Measurements from ENCODE around the gene ASB15. TPM values are rescaled to one million over a fixed set of nuclear protein-coding genes. Genes with fewer than 3 reads are reported as not detected.

ASB15 gene
- total RNA-seq, 2 experiments from 2014 or later: not detected

GRCh38 chr7:123653162-123653561 is 51.5 kb downstream of the ASB15 start:
- Mint-ChIP-seq H3K9me3 (no peaks in the 10 kb centered on the region), H3K27ac (no peak overlapping the region), H3K4me1 (no peaks in the 10 kb centered on the region), H3K36me3 (no peaks in the 10 kb centered on the region), H3K4me3 (no peak overlapping the region), H3K27me3 (peaks cover 6% of the 10 kb centered on the region)
- no peak for DNase-seq
- POLR2A ChIA-PET: interaction anchor here (0.6 kb wide), 1 partner anchor 192 kb away, joined by 3 read pairs; the partner anchor contains the start of gene HYAL4
- no peak for ATAC-seq (ENCODE audit: low read depth)

GRCh38 chr7:123655614-123656013 is 54.0 kb downstream of the ASB15 start, which contains the start of gene LMOD2:
TSS of gene LMOD2 (plus strand) at chr7:123655866. CDS start at chr7:123655964, 98 bp downstream.
- no peaks in the 10 kb centered on the region for H3K9me3 Mint-ChIP-seq
- H3K27ac Mint-ChIP-seq: no peak within 1 kb of the TSS
- DNase-seq (no peak), ATAC-seq (ENCODE audit: low read depth) (no peak)
- POLR2A ChIA-PET: no interaction called here
- peaks cover 7% of the 10 kb centered on the region for H3K27me3 Mint-ChIP-seq
- H3K36me3 Mint-ChIP-seq: no peaks in the 10 kb centered on the region
- H3K4me1 Mint-ChIP-seq: no peaks in the 10 kb centered on the region
- H3K4me3 Mint-ChIP-seq: no peak within 1 kb of the TSS

- Mint-ChIP-seq H3K4me1 (peaks cover under 1% of the 10 kb centered on the region), H3K36me3 (no peaks in the 10 kb centered on the region), H3K27me3 (peaks cover 9% of the 10 kb centered on the region), H3K4me3 (no peak overlapping the region), H3K27ac (no peak overlapping the region), H3K9me3 (no peaks in the 10 kb centered on the region)
- POLR2A ChIA-PET: no interaction called here
- ATAC-seq (ENCODE audit: low read depth) (no peak), DNase-seq (no peak)
These were observed 55.1 kb downstream of the ASB15 start for GRCh38 chr7:123656544-123657303.

- no peak for DNase-seq
- Mint-ChIP-seq H3K27ac (no peak overlapping the region), H3K4me3 (no peak overlapping the region)
These were observed 55.7 kb downstream of the ASB15 start for GRCh38 chr7:123657304-123657685.

GRCh38 chr7:123658023-123658422 is 56.4 kb downstream of the ASB15 start:
- H3K27me3 Mint-ChIP-seq: peaks cover 9% of the 10 kb centered on the region
- no peak for ATAC-seq (ENCODE audit: low read depth)
- no peak overlapping the region for H3K27ac Mint-ChIP-seq
- no peak for DNase-seq
- peaks cover 2% of the 10 kb centered on the region for H3K4me1 Mint-ChIP-seq
- H3K4me3 Mint-ChIP-seq: no peak overlapping the region
- H3K36me3 Mint-ChIP-seq: no peaks in the 10 kb centered on the region
- POLR2A ChIA-PET: no interaction called here
- H3K9me3 Mint-ChIP-seq: no peaks in the 10 kb centered on the region

More at GRCh38 chr7:123657304-123657685, 55.7 kb downstream of the ASB15 start:
- POLR2A ChIA-PET: no interaction called here
- H3K27me3 Mint-ChIP-seq: peaks cover 9% of the 10 kb centered on the region
- no peak for ATAC-seq (ENCODE audit: low read depth)
- peaks cover 2% of the 10 kb centered on the region for H3K4me1 Mint-ChIP-seq
- H3K36me3 Mint-ChIP-seq: no peaks in the 10 kb centered on the region
- H3K9me3 Mint-ChIP-seq: no peaks in the 10 kb centered on the region

GRCh38 chr7:123660514-123661354 is 59.1 kb downstream of the ASB15 start:
- POLR2A ChIA-PET: no interaction called here
- no peak for DNase-seq
- Mint-ChIP-seq H3K9me3 (no peaks in the 10 kb centered on the region), H3K27ac (no peak overlapping the region), H3K36me3 (no peaks in the 10 kb centered on the region), H3K4me3 (no peak overlapping the region), H3K27me3 (peaks cover 19% of the 10 kb centered on the region), H3K4me1 (peaks cover 2% of the 10 kb centered on the region)
- no peak for ATAC-seq (ENCODE audit: low read depth)

- no peak overlapping the region for H3K27ac Mint-ChIP-seq
- peaks cover 20% of the 10 kb centered on the region for H3K27me3 Mint-ChIP-seq
- peaks cover 2% of the 10 kb centered on the region for H3K4me1 Mint-ChIP-seq
- no peaks in the 10 kb centered on the region for H3K9me3 Mint-ChIP-seq
- no peaks in the 10 kb centered on the region for H3K36me3 Mint-ChIP-seq
- no peak overlapping the region for H3K4me3 Mint-ChIP-seq
- POLR2A ChIA-PET: no interaction called here
- ATAC-seq (ENCODE audit: low read depth): no peak
- DNase-seq: no peak
These were observed 60.1 kb downstream of the ASB15 start for GRCh38 chr7:123661765-123662164.

- H3K9me3 Mint-ChIP-seq: no peaks in the 10 kb centered on the region
- H3K4me1 Mint-ChIP-seq: peaks cover 2% of the 10 kb centered on the region
- POLR2A ChIA-PET: no interaction called here
- H3K27me3 Mint-ChIP-seq: peaks cover 20% of the 10 kb centered on the region
- DNase-seq (no peak), ATAC-seq (ENCODE audit: low read depth) (no peak)
- no peak overlapping the region for H3K27ac Mint-ChIP-seq
- no peak overlapping the region for H3K4me3 Mint-ChIP-seq
- H3K36me3 Mint-ChIP-seq: no peaks in the 10 kb centered on the region
These were observed 60.7 kb downstream of the ASB15 start for GRCh38 chr7:123662293-123662692.

- no peak overlapping the region for H3K27ac Mint-ChIP-seq
- H3K27me3 Mint-ChIP-seq: peaks cover 20% of the 10 kb centered on the region
- H3K4me1 Mint-ChIP-seq: peaks cover 2% of the 10 kb centered on the region
- H3K9me3 Mint-ChIP-seq: no peaks in the 10 kb centered on the region
- DNase-seq: no peak
- POLR2A ChIA-PET: no interaction called here
- ATAC-seq (ENCODE audit: low read depth): no peak
- no peak overlapping the region for H3K4me3 Mint-ChIP-seq
- no peaks in the 10 kb centered on the region for H3K36me3 Mint-ChIP-seq
These were observed 61.1 kb downstream of the ASB15 start for GRCh38 chr7:123662755-123663154.

- Mint-ChIP-seq H3K9me3 (no peaks in the 10 kb centered on the region), H3K4me3 (no peak overlapping the region), H3K27ac (no peak overlapping the region), H3K36me3 (no peaks in the 10 kb centered on the region), H3K27me3 (peaks cover 20% of the 10 kb centered on the region), H3K4me1 (peaks cover 2% of the 10 kb centered on the region)
- DNase-seq: no peak
- POLR2A ChIA-PET: no interaction called here
- no peak for ATAC-seq (ENCODE audit: low read depth)
These were observed 61.6 kb downstream of the ASB15 start for GRCh38 chr7:123663200-123663599.

- no peak overlapping the region for H3K4me3 Mint-ChIP-seq
- ATAC-seq (ENCODE audit: low read depth): no peak
- no peak overlapping the region for H3K27ac Mint-ChIP-seq
- POLR2A ChIA-PET: no interaction called here
- no peaks in the 10 kb centered on the region for H3K36me3 Mint-ChIP-seq
- no peak for DNase-seq
- H3K9me3 Mint-ChIP-seq: no peaks in the 10 kb centered on the region
- peaks cover 16% of the 10 kb centered on the region for H3K27me3 Mint-ChIP-seq
- H3K4me1 Mint-ChIP-seq: peaks cover 2% of the 10 kb centered on the region
These were observed 63.5 kb downstream of the ASB15 start for GRCh38 chr7:123665157-123665556.

- H3K4me1 Mint-ChIP-seq: peaks cover 2% of the 10 kb centered on the region
- H3K27me3 Mint-ChIP-seq: peaks cover 14% of the 10 kb centered on the region
- no peak overlapping the region for H3K27ac Mint-ChIP-seq
- no peaks in the 10 kb centered on the region for H3K9me3 Mint-ChIP-seq
- no peaks in the 10 kb centered on the region for H3K36me3 Mint-ChIP-seq
- DNase-seq: no peak
- POLR2A ChIA-PET: no interaction called here
- no peak overlapping the region for H3K4me3 Mint-ChIP-seq
- ATAC-seq (ENCODE audit: low read depth): no peak
These were observed 64.3 kb downstream of the ASB15 start for GRCh38 chr7:123665896-123666295.

GRCh38 chr7:123666492-123666891 is 64.9 kb downstream of the ASB15 start:
- H3K4me3 Mint-ChIP-seq: no peak overlapping the region
- H3K4me1 Mint-ChIP-seq: peaks cover 2% of the 10 kb centered on the region
- no peak for DNase-seq
- H3K27ac Mint-ChIP-seq: no peak overlapping the region
- H3K27me3 Mint-ChIP-seq: peaks cover 11% of the 10 kb centered on the region
- POLR2A ChIA-PET: no interaction called here
- no peak for ATAC-seq (ENCODE audit: low read depth)
- H3K36me3 Mint-ChIP-seq: no peaks in the 10 kb centered on the region
- no peaks in the 10 kb centered on the region for H3K9me3 Mint-ChIP-seq

- POLR2A ChIA-PET: no interaction called here
- ATAC-seq (ENCODE audit: low read depth): no peak
These were observed 67.9 kb downstream of the ASB15 start for GRCh38 chr7:123669485-123669884.

More at GRCh38 chr7:123669485-123669884, 67.9 kb downstream of the ASB15 start:
- H3K9me3 Mint-ChIP-seq: no peaks in the 10 kb centered on the region
- no peaks in the 10 kb centered on the region for H3K4me1 Mint-ChIP-seq
- H3K4me3 Mint-ChIP-seq: no peak overlapping the region
- H3K27ac Mint-ChIP-seq: no peak overlapping the region
- no peaks in the 10 kb centered on the region for H3K36me3 Mint-ChIP-seq
- DNase-seq: no peak
- H3K27me3 Mint-ChIP-seq: peaks cover 4% of the 10 kb centered on the region
